Epithelial cell of proximal tubule (primary cell): ENCODE data around the gene KCNMB2. TPM values are rescaled to one million over a fixed set of nuclear protein-coding genes. Genes with fewer than 3 reads are reported as not detected.

ENCODE experiments used
- DNase-seq: peaks from one replicate; pipeline ENCODE4 v3.0.0-alpha.2; 2011; ENCODE audit warnings: low read depth
- H3K4me3 ChIP-seq: 2 replicates; pipeline ENCODE4 v1.5.1; 2011; ENCODE audit warnings: low read depth, mild to moderate bottlenecking, low read length
- CTCF ChIP-seq: conservative IDR thresholded peaks from 2 replicates; pipeline ENCODE4 v1.5.1; 2012; ENCODE audit warnings: low read depth, mild to moderate bottlenecking, low read length
- total RNA-seq: library from RNA; depleted of rRNA; stranded (reverse); fragments of >200 nt; gene quantifications from 2 replicates; pipeline ENCODE4 v1.2.3, GENCODE V29; 2015

The KCNMB2 gene
- total RNA-seq, 1 donor from 2014 or later = not detected

- DNase-seq = no peak
- no peak for TF ChIP-seq CTCF
- H3K4me3 ChIP-seq = no peak overlapping the region
Observed at GRCh38 chr3:178588628-178589027, 52.4 kb downstream of the KCNMB2 start.

GRCh38 chr3:178593786-178594185 lies 57.5 kb downstream of the KCNMB2 start:
- no peak overlapping the region for H3K4me3 ChIP-seq
- TF ChIP-seq CTCF = no peak
- DNase-seq = no peak

- TF ChIP-seq CTCF = no peak
- H3K4me3 ChIP-seq = no peak overlapping the region
Observed at GRCh38 chr3:178597371-178597770, 61.1 kb downstream of the KCNMB2 start.

GRCh38 chr3:178602856-178603255 lies 66.6 kb downstream of the KCNMB2 start:
- no peak for TF ChIP-seq CTCF
- DNase-seq = no peak
- H3K4me3 ChIP-seq = no peak overlapping the region

More at GRCh38 chr3:178597371-178597770, 61.1 kb downstream of the KCNMB2 start:
- no peak for DNase-seq

GRCh38 chr3:178603735-178604134 lies 67.5 kb downstream of the KCNMB2 start:
- no peak for DNase-seq
- TF ChIP-seq CTCF = no peak
- H3K4me3 ChIP-seq = no peak overlapping the region

- H3K4me3 ChIP-seq = no peak overlapping the region
- TF ChIP-seq CTCF = no peak
- no peak for DNase-seq
Observed at GRCh38 chr3:178618197-178618596, 82.0 kb downstream of the KCNMB2 start.

- no peak overlapping the region for H3K4me3 ChIP-seq
- no peak for DNase-seq
- TF ChIP-seq CTCF = no peak
Observed at GRCh38 chr3:178618896-178619295, 82.7 kb downstream of the KCNMB2 start.
